ENCODE data around the gene THRB.
"Not testable (repeated sequence)": the region's sequence is repeated elsewhere in the genome, so short reads cannot be mapped to it uniquely, and the experiment has no call there.

Gene THRB

DNA sequence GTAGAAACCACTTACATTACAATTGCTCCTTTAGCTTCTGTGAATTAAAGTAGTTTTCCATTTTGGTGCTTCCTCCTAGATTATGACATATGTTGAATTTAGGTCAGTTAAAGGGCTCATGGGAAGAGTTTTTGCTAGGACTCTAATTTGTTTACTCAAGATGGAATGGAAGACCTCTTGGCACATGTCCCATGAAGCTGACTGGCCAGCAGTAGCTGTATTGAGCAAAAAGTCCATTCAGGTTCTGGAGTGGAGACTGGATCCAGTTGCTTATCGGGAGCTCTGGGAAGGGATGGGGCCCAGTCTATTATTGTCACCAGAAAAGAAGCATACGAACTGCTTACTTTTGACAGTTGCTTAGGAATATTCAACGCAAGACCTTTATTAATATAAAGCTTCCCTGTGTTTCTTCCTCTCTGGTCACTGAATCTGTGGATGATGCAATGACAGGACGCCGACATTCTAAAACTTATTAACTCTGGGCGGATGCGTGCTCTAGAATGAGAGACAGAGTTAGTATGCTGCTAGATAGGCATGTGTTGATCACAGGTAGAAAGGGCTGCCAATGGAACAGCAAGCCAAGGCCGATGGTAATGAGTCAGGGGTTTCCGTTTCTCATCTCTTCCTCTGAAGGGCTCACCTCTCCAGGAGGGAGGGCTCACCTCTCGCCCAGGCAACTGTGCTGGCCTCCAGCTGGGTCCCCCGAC, 393.8 kb downstream of the THRB start:
- no peaks in the 10 kb centered on the region for H3K9me2 ChIP-seq (replicated peaks; ENCODE audit: insufficient read depth, low read length)
- H3K27ac ChIP-seq (ENCODE audit: low read depth, low read length): no peak overlapping the region
- no peak overlapping the region for H2AFZ ChIP-seq (ENCODE audit: low read depth, low read length, severe bottlenecking)
- no peaks in the 10 kb centered on the region for H3K79me2 ChIP-seq (ENCODE audit: insufficient read depth, low read length)
- H3K36me3 ChIP-seq (ENCODE audit: low read length): no peaks in the 10 kb centered on the region
- no peak overlapping the region for H3K9ac ChIP-seq (ENCODE audit: low read length)
- H3K9me3 ChIP-seq (ENCODE audit: insufficient read depth, low read length): no peaks in the 10 kb centered on the region
- no peaks in the 10 kb centered on the region for H4K20me1 ChIP-seq (ENCODE audit: low read depth, low read length)
- H3K27me3 ChIP-seq (ENCODE audit: low read length): no peaks in the 10 kb centered on the region
- H3K4me3 ChIP-seq (ENCODE audit: insufficient read depth, low read length, poor library complexity, severe bottlenecking): no peak overlapping the region
- no peak overlapping the region for H3K4me2 ChIP-seq (ENCODE audit: low read depth, low read length, poor library complexity, severe bottlenecking)
- no peaks in the 10 kb centered on the region for H3F3A ChIP-seq (ENCODE audit: insufficient read depth)
- TF ChIP-seq EZH2phosphoT487 (conservative IDR thresholded peaks at IDR 0.05; ENCODE audit: low read length) (no peak), CTCF (IDR thresholded peaks at IDR 0.05; ENCODE audit: insufficient read depth, low read length, poor library complexity, severe bottlenecking) (no peak)

DNA sequence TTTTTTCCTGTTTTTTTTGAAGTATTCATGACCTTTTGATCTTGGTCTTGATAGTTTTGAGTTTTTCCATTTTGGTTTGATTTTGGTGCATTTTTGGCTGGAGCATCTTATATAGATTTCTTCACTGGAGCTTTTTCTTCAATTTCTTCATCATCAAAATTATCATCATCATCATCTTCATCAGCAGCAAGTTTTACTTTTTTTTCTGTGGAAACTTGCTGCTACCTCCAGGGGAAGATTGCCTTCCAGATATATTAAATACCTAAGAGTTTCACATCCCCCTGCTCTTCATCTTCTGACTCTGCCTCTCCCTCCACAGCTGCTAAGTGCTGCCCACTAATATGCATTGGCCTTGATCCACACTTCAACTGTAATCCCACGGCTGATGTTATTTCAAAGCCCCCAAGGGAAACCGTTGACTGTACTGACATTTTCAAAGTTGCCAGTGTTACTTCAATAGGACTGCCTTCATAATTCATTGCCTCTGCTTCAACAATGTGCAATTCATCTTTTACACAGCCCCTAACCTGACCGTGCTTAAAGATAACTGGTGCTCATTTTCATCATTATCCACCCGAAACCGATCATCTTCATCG, 397.9 kb downstream of the THRB start:
- Histone ChIP-seq H3K4me3 (ENCODE audit: insufficient read depth, low read length, poor library complexity, severe bottlenecking) (no peak overlapping the region), H3K9me3 (ENCODE audit: insufficient read depth, low read length) (no peaks in the 10 kb centered on the region), H3F3A (ENCODE audit: insufficient read depth) (no peaks in the 10 kb centered on the region), H3K79me2 (ENCODE audit: insufficient read depth, low read length) (no peaks in the 10 kb centered on the region), H3K9ac (ENCODE audit: low read length) (no peak overlapping the region), H3K27ac (ENCODE audit: low read depth, low read length) (no peak overlapping the region), H3K27me3 (ENCODE audit: low read length) (no peaks in the 10 kb centered on the region), H3K4me2 (ENCODE audit: low read depth, low read length, poor library complexity, severe bottlenecking) (no peak overlapping the region), H3K9me2 (replicated peaks; ENCODE audit: insufficient read depth, low read length) (no peaks in the 10 kb centered on the region), H2AFZ (ENCODE audit: low read depth, low read length, severe bottlenecking) (no peak overlapping the region), H3K36me3 (ENCODE audit: low read length) (no peaks in the 10 kb centered on the region), H4K20me1 (ENCODE audit: low read depth, low read length) (no peaks in the 10 kb centered on the region)
- no peak for TF ChIP-seq EZH2phosphoT487 (conservative IDR thresholded peaks at IDR 0.05; ENCODE audit: low read length)
- no peak for TF ChIP-seq CTCF (IDR thresholded peaks at IDR 0.05; ENCODE audit: insufficient read depth, low read length, poor library complexity, severe bottlenecking)

- Histone ChIP-seq H2AFZ (ENCODE audit: low read depth, low read length, severe bottlenecking) (no peak overlapping the region), H3K4me2 (ENCODE audit: low read depth, low read length, poor library complexity, severe bottlenecking) (no peak overlapping the region), H3K79me2 (ENCODE audit: insufficient read depth, low read length) (no peaks in the 10 kb centered on the region), H3K27ac (ENCODE audit: low read depth, low read length) (no peak overlapping the region), H3K9me3 (ENCODE audit: insufficient read depth, low read length) (no peaks in the 10 kb centered on the region), H3K9me2 (replicated peaks; ENCODE audit: insufficient read depth, low read length) (no peaks in the 10 kb centered on the region), H3K4me3 (ENCODE audit: insufficient read depth, low read length, poor library complexity, severe bottlenecking) (no peak overlapping the region), H4K20me1 (ENCODE audit: low read depth, low read length) (no peaks in the 10 kb centered on the region), H3K36me3 (ENCODE audit: low read length) (no peaks in the 10 kb centered on the region), H3K9ac (ENCODE audit: low read length) (no peak overlapping the region), H3K27me3 (ENCODE audit: low read length) (no peaks in the 10 kb centered on the region), H3F3A (ENCODE audit: insufficient read depth) (no peaks in the 10 kb centered on the region)
- no peak for TF ChIP-seq EZH2phosphoT487 (conservative IDR thresholded peaks at IDR 0.05; ENCODE audit: low read length)
- no peak for TF ChIP-seq CTCF (IDR thresholded peaks at IDR 0.05; ENCODE audit: insufficient read depth, low read length, poor library complexity, severe bottlenecking)
Measured at GRCh38 chr3:24096271-24096670, 398.4 kb downstream of the THRB start.

DNA sequence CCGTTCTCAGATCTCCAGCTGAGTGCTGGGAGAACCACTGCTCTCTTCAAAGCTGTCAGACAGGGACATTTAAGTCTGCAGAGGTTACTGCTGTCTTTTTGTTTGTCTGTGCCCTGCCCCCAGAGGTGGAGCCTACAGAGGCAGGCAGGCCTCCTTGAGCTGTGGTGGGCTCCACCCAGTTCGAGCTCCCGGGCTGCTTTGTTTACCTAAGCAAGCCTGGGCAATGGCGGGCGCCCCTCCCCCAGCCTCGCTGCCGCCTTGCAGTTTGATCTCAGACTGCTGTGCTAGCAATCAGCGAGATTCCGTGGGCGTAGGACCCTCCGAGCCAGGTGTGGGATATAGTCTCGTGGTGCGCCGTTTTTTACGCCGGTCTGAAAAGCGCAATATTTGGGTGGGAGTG, 399.8 kb downstream of the THRB start:
- H3K27ac ChIP-seq (ENCODE audit: low read depth, low read length); H3K4me3 ChIP-seq (ENCODE audit: insufficient read depth, low read length, poor library complexity, severe bottlenecking); H3K36me3 ChIP-seq (ENCODE audit: low read length); H3K9ac ChIP-seq (ENCODE audit: low read length); H4K20me1 ChIP-seq (ENCODE audit: low read depth, low read length); H3K9me2 ChIP-seq (replicated peaks; ENCODE audit: insufficient read depth, low read length); H3K4me2 ChIP-seq (ENCODE audit: low read depth, low read length, poor library complexity, severe bottlenecking); H2AFZ ChIP-seq (ENCODE audit: low read depth, low read length, severe bottlenecking); H3F3A ChIP-seq (ENCODE audit: insufficient read depth); H3K27me3 ChIP-seq (ENCODE audit: low read length); H3K79me2 ChIP-seq (ENCODE audit: insufficient read depth, low read length); H3K9me3 ChIP-seq (ENCODE audit: insufficient read depth, low read length): not testable (repeated sequence)

Measured in SU-DHL-6 (cell line).